ENCODE measurements around the gene ADGRG6.

DNA sequence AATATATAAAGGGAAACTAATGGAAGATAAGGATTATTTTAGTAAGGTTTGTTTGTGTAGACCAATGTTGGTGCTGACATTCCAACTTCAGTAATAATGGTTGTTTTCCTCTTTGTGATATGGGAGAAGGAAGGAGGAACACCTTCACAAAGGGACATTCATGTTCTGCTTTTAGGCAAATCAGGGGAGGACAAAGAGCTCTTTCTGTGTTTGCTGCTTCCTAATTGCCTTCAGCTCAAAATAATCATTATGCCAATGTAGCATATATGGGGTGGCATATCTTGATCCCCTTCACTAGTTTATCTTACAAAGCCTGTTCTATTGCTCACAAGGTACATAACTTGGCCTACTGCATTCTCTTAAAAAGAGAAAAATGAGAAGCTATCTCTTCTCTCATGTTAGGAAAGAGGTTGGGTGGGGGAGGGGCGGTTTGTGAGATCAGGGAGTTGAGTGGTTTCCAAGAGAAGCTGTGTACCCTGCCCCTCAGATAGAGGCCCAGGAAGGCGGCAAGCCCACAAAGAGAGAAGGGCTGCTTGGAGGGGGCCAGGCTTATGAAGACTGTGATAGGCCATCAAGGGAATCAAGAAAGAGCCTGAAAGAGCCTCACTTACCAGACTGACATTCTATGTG, 4.7 kb upstream of the ADGRG6 start:
- TF ChIP-seq JUN (IDR thresholded peaks at IDR 0.05; ENCODE audit: borderline replicate concordance, insufficient read depth, insufficient read length, low read depth) (no peak), MYC (IDR thresholded peaks at IDR 0.05; ENCODE audit: low read depth, low read length) (no peak), EZH2 (IDR thresholded peaks at IDR 0.05; ENCODE audit: borderline replicate concordance, low read depth, low read length, severe bottlenecking) (no peak), POLR2AphosphoS5 (IDR thresholded peaks at IDR 0.05; ENCODE audit: insufficient read depth, low read depth, low read length) (no peak)
- TF ChIP-seq, protein P1, sequence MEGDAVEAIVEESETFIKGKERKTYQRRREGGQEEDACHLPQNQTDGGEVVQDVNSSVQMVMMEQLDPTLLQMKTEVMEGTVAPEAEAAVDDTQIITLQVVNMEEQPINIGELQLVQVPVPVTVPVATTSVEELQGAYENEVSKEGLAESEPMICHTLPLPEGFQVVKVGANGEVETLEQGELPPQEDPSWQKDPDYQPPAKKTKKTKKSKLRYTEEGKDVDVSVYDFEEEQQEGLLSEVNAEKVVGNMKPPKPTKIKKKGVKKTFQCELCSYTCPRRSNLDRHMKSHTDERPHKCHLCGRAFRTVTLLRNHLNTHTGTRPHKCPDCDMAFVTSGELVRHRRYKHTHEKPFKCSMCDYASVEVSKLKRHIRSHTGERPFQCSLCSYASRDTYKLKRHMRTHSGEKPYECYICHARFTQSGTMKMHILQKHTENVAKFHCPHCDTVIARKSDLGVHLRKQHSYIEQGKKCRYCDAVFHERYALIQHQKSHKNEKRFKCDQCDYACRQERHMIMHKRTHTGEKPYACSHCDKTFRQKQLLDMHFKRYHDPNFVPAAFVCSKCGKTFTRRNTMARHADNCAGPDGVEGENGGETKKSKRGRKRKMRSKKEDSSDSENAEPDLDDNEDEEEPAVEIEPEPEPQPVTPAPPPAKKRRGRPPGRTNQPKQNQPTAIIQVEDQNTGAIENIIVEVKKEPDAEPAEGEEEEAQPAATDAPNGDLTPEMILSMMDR (IDR thresholded peaks at IDR 0.05; ENCODE audit: extremely low read depth in 1 of 2, insufficient read depth in 1 of 2, low read depth in 1 of 2, low read length in 2 of 2) = no peak
- TF ChIP-seq, protein P2, sequence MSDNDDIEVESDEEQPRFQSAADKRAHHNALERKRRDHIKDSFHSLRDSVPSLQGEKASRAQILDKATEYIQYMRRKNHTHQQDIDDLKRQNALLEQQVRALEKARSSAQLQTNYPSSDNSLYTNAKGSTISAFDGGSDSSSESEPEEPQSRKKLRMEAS (IDR thresholded peaks at IDR 0.05; ENCODE audit: insufficient read depth, insufficient read length) = no peak

Measured in endothelial cell of umbilical vein (primary cell).